GM19035 (cell line): ENCODE results near the gene ZC3H13.
A peak's percentile ranks its signal among the peaks of the same experiment; 100 is the strongest.

Experiments used
- ATAC-seq: cut with Tn5 transposase; IDR thresholded peaks from one replicate; pipeline ENCODE4 v1.9.1; 2021; ENCODE audit not compliant: unreplicated experiment

ZC3H13 gene

GRCh38 chr13:46071590-46072249 lies 19.2 kb upstream of the ZC3H13 start:
- ATAC-seq: peak; percentile 91

DNA sequence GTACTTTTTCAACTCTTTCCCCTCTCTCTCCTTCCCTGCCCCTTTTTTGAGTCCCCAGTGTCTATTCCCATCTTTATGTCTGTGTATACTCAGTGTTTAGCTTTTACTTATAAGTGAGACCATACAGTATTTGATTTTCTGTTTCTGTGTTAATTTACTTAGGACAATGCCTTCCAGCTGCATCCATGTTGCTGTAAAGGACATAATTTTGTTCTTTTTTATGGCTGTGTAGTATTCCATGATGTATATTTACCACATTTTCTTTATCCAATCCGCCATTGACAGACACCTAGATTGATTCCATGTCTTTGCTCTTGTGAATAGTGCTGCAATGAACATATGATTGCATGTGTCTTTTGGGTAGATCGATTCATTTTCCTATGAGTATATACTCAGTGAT lies 10.7 kb upstream of the ZC3H13 start:
- ATAC-seq: no peak

DNA sequence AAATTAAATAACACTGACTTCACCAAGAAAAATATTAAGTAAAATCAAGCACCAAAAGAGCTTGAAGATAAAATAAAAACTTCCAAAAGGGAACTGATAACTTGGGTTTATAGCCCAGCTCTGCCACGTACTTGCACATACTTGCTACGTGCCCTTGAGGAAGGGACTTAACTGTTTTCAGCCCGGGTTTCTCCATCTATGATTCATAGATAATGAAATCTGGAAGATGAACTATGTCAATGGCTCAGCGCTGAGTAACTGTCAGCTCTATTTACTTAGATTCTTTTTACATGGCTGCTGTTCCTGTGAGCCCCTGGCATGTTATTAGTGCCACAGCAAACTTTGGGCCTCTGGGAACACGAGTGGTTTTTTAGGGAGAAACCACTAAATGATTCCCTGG lies 9.6 kb upstream of the ZC3H13 start:
- ATAC-seq: no peak

DNA sequence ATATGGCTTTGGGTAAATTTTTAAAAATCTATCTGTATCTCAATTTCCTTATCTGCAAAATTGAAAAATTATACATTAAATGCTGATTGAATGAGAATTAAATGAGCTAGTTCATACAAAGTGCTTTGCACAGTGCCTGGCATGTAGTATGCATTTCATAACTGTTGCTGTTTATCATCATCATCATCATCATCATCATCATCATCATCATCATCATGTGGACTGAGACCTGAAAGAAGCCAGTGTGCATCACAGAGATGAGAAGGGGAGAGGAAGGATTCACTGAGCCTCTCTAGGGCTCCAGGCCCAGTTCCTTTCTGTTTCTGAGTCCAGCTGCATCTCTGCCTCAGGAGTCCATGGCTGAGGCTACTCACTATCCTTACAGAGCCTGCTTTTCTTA lies 6.9 kb upstream of the ZC3H13 start:
- ATAC-seq: no peak

- ATAC-seq: no peak
Observed at GRCh38 chr13:46058268-46058667, 5.7 kb upstream of the ZC3H13 start.

DNA sequence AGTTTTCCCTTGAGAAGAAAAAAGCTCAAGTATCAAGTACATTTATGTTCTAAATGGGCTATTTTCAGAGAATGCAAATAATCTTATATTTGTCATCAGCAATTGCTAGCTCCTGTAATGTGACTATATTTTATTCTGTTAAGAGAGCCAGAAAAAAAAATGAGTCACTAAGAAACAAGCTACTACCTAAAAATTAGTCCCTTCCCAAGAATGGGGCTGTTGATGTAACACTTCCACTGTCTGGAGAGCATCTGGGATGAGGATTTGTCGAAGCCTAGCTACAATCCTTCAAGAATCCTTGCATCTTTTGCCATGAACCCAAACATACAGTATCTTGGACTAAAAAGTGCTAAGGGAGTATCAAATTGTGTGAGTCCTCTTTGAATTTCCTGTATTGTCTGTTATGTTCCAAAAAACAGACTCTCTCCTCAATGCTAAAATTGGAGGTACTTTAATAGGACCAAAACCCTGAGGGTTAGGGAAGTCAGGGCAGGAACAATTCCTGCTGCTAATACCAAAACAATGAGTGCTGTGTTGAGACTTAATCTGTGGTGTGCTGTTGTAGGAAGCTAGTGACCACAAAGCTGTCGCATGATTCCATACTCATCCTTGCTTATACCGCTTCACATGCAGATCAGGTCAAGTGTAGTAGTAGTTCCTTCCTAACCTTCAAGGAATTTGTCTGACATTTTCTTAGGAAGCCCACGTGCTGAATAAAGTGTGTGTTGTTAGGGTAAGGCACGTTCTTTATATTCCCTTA lies 4.9 kb upstream of the ZC3H13 start:
- no peak for ATAC-seq

DNA sequence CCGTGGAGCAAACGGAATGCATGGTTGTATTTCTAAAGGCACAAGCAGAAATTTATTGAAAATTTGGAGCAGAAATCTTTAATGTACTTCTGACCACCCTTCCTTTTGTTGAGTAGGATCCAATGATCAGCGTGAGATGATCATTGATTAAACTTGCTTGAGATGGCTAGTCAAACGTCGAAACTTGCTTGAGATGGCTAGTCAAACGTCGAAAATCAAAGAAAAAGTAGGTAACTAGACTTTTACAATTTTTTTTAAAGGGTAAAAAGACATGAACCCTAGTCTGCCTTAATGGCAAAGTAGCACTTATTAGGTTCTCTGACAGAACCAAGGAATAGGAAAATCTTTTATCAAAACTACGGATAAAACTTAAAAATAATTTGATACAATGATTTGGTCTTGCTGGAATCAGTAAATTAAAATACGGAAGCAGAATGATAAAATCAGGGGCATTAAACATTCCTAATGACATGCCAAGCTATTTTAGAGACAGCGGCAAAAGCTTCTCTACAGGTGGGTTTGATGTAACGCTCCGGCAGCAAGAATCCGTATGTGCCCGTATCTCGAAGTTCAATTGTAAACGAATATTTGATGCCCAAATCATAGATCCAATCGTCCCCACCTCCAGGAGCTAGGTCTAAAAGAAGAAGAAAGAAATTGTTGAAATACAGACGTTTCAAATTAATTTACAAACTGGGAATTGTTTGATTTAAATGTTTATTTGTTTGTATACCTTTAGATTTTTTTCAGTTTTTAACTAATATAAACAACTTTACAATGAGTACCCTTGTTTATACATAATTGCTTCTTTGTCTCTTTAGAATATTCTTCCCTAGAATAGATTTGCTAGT lies 841 bp upstream of the ZC3H13 start:
- ATAC-seq: no peak

GRCh38 chr13:46051968-46052318 lies 603 bp downstream of the ZC3H13 start:
- ATAC-seq: no peak

DNA sequence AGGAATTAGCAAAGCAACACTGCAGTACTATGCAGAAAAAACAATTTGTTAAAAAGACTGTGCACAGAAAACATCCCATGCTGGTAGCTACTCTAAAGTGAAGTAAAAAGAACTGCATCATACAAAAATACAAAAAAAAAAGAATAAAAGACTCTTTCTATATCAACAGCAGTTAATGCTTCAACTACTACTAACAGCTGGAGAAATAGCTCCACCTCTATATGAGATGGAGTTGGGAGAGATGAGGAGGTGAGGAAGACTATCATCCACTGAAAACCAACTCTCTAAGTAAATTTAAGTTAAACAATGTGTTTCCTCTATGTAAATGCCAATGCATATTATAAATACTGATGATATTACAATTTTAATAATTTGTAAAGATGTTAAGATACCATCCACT lies 1.8 kb downstream of the ZC3H13 start:
- no peak for ATAC-seq

DNA sequence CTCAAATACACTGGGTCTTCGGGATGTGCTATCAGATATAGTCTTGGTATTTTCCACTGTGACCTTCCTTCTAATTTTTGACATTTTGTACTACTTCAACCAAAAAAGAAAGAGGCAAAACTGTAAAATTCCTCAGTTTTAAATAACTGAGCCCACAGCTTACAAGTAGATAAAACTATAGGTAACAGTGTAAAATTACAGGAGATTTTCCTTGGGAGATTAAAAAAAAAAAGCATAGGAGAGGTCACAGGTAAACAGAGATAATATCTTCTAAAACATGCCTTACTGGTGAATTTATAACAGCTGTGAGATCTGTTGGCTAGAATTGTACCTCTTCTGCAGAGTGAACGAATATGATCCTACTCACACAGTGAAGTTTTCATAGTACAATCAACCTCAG lies 7.1 kb downstream of the ZC3H13 start:
- ATAC-seq: no peak

DNA sequence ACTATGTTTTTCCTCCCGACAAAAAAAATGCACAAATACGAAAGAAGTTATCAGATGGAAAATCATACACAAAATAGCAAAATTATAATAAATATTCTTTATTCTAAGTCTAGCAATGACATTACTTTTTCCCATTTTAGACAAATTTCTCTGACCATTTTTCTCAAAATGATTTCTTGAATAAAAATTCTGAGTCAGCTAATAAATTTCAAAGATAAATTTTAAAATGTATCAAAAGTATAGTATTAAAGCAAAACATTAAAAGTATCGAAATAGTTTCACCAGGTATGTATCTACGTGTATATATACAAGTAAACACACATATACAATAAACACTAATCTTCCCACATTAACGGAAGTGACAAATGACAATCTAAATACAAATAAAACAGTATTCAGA lies 8.9 kb downstream of the ZC3H13 start:
- no peak for ATAC-seq

DNA sequence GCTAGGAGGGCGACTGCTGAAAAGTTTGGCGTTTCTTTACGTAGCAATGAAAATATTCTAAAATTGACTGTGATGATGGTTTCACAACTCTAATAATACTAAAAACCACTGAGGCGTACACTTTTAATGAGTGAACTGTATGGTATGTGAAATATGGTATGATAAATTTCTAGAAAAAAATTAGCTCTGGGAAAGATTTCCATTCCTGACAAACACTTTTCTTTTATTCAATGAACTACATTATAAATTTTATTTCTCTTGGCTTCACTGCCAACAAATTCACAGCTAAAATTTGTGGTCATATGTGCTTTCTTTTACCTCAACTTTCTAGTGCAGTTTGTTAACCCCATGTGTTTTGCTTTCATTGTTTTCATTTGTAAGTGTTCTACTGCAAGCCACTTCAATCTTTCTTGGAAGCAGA lies 11.1 kb downstream of the ZC3H13 start:
- ATAC-seq: no peak

GRCh38 chr13:46040763-46041162 lies 11.8 kb downstream of the ZC3H13 start:
- no peak for ATAC-seq

- no peak for ATAC-seq
Observed at GRCh38 chr13:46039411-46040182, 12.9 kb downstream of the ZC3H13 start.

DNA sequence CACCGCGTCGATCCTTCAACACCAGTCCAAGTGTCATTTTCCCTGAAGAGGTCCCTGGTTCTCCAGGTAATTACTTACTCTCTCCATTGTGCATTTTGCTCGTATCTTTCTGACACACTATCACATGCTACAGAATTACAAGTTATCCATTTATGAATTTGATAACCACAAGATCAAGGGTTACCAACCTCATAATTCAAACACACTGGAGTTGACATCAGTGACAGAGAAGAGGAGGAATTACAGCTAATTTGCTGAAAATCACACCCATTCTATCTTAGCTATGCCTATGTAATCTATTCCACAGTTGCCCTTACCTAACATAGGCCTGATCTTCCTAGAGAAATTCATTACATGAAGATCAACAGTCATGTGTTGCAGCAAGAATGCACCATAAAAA lies 14.2 kb downstream of the ZC3H13 start:
- ATAC-seq: no peak

GRCh38 chr13:46035066-46035465 lies 17.5 kb downstream of the ZC3H13 start:
- ATAC-seq: no peak

GRCh38 chr13:46032341-46032740 lies 20.2 kb downstream of the ZC3H13 start:
- no peak for ATAC-seq

GRCh38 chr13:46031581-46032263 lies 20.8 kb downstream of the ZC3H13 start:
- ATAC-seq: no peak

DNA sequence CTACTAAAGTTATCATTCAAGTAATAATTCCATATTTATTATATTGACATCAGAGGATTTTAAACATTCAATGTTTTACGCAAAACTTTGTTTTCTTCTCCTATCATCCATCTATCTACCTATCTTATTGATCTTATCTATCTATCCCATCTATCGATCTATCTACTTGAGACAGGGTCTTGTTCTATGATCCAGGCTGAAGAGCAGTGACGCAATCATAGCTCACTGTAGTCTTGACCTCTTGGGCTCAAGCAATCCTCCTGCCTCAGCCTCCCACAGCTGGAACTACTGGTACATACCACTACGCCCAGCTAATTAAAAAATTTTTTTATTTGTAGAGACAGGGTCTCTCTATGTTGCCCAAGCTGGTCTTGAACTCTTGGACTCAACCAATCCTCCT lies 27.4 kb downstream of the ZC3H13 start:
- no peak for ATAC-seq

- no peak for ATAC-seq
Observed at GRCh38 chr13:46022481-46022880, 30.1 kb downstream of the ZC3H13 start.

DNA sequence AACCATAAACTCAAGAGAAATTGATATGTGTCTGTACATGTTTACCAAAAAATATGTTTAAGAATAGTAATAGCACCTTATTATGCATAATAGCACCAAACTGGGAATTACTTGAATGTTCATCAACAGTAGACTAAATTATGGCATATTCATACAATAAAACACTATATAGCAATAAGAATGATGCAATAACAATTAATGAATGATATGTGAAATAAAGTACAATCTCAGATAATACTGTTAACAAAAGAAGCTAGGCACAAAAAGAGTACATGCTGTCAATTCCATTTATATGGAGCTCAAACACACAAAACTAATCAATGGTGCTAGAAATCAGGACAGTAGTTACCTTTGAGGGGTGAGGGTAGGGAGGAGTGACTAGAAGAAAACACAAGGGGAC lies 36.3 kb downstream of the ZC3H13 start:
- ATAC-seq: no peak
